ENCODE data around the gene HOXB7.

HOXB7 gene

GRCh38 chr17:48594538-48595277 lies 16.1 kb downstream of the HOXB7 start:
- DNase-seq (ENCODE audit: low spot score) = no peak

- peak; percentile 93 for DNase-seq (ENCODE audit: low spot score)
Observed at GRCh38 chr17:48593840-48594537, 16.8 kb downstream of the HOXB7 start.

- peak; percentile 35 for DNase-seq (ENCODE audit: low spot score)
Observed at GRCh38 chr17:48593126-48593829, 17.5 kb downstream of the HOXB7 start, which contains the start of gene HOXB5. TSS of gene HOXB5 (minus strand) at chr17:48593779. CDS start at chr17:48593682, 97 bp downstream.

DNA sequence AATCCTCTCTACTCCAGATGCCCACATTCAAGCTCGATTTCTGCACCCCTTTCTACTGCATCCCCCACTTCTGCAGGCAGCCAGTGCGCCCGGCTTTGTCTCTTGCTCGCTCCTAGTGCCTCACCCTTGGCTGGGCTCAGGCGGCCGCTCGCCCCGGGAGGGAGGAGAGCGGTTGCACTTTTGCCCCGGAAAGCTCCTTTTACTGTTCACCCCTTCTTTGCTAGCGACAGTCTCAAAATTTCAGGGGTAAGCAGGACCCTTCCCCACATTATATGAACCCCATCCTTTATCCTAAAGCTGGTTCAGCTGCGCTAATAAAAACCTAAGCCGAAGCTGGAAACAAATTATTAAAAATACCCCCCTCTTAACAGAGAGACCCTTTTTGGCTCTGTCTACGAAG lies 18.2 kb downstream of the HOXB7 start:
- DNase-seq (ENCODE audit: low spot score) = no peak

DNA sequence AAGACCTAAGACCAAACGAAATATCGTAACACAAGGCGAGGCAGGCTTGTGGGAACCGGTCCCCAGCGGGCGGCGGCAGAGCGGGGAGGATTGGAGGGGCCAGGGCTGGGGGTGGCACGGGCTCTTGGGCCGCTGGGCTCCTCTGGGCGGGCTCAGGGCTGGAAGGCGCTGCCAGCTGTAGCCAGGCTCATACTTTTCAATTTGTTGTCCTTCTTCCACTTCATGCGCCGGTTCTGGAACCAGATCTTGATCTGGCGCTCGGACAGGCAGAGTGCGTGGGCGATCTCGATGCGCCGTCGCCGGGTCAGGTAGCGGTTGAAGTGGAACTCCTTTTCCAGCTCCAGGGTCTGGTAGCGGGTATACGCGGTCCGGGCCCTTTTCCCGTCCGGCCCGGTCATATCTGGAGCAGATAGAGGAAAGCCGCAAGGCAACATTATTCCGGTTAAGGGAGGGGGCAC lies 18.7 kb downstream of the HOXB7 start:
- no peak for DNase-seq (ENCODE audit: low spot score)

DNA sequence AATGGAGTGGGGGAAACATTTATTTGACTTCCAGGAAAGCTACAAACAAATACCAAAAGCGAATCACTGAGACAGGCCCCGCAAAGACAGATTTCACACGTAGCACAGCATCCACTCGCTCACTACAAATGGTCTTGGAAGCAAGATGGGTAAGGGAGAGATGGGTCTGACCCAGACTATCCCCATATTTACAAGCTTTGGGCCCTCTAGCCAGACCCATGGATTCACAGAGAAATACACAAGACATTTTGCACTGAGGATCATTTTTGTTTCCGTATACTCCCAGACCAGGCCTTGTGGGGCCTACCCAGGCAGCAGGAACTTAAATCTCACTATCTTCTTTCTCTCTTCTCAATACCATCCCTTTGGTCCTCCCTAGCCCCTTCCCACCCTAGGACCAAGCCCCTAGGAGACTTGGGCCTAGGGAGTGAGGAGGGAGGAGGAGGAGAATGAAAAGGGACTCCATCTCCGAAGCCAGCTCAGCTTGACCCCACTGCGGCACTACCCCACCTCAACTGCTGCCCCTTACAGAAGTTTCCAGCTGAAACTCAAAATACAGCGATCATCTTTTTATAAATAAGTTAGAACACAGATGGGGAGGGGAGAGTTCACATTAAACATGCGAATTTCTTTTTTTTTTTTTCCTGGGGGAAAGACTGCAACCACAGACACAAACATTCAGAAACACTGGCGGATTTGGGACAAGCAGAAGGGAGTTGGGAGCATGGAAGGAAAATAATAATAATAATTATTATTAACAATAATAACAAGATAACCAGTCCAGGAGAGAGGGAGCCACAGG lies 19.4 kb downstream of the HOXB7 start:
- no peak for DNase-seq (ENCODE audit: low spot score)

- DNase-seq (ENCODE audit: low spot score) = no peak
Observed at GRCh38 chr17:48590607-48591161, 20.1 kb downstream of the HOXB7 start.

- no peak for DNase-seq (ENCODE audit: low spot score)
Observed at GRCh38 chr17:48589831-48590606, 20.8 kb downstream of the HOXB7 start, which contains the start of gene HOXB3. TSS of gene HOXB3 (minus strand) at chr17:48590241. CDS start at chr17:48552474, 37,767 bp downstream.

DNA sequence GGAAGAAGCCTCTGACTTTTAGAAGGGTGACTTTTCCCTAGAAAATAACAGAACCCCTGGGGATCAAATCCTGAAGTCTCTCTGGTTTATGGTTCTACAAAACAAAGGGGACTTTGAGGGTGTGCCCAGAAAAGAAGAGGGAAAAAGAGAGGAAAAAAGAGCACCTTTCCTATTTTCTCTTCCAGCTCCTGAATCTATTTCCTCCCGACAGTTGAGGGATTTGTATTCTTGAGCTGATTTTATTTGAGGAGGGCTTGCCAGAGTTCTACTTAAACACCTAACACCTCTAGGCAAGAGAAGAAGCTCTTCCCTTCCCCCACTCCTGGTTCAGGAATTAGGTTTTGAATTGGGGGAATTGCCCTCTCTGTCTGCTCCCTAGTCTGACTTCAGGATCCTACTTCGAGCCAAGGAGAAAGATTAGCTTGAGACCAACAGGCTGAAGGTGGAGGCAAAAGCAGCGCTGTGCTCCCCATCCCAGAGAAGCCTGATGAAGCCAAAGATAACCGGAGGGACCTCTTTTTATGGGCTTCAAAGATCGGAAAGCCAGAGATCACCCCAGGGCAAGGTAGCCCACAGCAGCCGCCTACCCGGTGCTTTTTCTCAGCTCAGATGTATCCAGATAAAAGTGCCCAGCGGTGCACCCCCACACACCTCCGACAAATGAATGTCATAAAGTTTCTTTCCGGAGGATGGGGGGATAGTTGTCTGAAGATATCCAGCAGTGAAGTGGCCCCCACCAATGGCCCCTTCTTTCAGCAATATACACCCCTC lies 21.6 kb downstream of the HOXB7 start:
- no peak for DNase-seq (ENCODE audit: low spot score)

DNA sequence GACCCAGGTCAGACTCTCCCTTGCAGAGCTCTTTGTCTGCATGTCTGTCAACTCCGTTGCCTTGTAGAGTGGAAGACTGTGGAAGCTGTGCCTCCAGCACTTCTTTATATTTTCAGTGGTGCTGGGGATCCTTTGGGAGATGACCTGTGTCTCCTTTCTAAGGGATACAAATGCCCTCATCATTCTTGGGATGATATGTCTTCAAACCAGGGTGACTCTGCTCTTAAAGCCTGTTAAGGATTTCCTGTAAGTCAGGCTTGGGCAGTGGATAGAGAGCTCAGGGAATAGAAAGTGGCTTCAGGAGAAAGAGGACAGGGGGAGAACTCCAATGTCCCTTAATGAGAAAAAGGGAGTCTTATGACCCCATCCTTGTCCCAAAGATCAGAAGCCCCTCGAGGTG lies 22.3 kb downstream of the HOXB7 start:
- no peak for DNase-seq (ENCODE audit: low spot score)

GRCh38 chr17:48588074-48588415 lies 22.8 kb downstream of the HOXB7 start:
- no peak for DNase-seq (ENCODE audit: low spot score)

DNA sequence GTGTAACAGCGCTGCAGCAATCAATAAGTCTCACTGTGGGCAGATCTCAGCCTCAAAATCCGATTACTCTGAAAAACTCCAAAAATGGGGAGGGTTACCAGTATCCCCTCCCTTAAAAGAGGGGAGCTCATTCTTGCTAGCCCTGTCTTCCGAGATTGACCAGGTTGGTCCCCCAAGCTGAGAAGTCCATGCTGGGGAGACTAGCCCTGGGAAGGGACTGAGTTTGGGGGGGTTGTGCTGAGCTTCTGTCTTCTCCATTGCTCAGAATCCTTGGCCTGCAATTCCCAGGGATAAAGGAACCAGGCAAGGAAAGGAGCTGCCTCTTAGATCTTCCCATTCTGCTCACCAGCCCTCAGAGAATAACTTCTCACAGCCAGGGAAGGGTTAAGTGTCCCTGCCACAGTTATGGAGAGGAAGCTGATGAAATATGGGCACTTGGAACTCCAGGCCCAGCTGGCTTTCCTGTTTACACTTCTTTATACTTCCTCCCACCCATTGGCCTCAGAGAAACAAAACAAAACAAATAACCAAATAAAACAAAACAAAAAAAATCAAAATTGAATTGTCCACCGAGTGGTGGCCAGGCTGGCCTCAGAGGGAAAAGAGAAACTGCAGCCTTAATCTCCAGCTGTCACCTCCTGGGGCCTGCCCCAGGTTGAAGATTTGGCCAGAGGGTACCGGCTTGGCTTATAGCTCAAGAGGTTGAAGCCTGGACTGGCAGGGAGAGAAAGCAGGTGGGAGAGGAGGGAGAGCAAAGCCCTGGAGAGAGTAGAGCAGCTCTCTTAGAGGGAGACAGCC lies 23.3 kb downstream of the HOXB7 start:
- DNase-seq (ENCODE audit: low spot score) = no peak

GRCh38 chr17:48586355-48587258 lies 24.2 kb downstream of the HOXB7 start:
- no peak for DNase-seq (ENCODE audit: low spot score)

DNA sequence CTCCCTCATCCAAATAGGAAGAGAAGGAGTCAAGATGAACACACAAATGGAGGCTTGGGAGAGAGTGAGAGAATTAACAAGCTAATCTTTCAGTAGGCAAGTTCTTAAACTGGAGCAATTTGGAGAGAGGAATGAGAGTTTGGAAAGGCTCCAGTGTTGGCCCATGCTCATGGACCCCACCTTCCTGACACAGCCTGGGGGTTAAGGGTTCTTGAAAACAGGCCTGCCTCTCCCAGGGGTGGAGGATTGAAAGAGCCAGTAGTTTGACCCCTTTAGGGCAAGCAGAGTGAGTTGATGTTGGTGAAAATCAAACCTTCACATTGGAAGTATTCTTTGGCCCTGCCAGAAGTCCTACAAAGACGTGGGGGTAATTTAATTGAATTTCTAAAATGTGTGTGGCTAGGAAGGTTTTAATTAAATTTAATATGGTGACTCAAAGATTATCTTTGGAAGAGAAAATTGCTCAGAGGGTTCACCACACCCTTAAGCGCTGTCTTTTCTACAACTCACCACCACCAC lies 26.5 kb downstream of the HOXB7 start:
- peak; percentile 50 for DNase-seq (ENCODE audit: low spot score)

DNA sequence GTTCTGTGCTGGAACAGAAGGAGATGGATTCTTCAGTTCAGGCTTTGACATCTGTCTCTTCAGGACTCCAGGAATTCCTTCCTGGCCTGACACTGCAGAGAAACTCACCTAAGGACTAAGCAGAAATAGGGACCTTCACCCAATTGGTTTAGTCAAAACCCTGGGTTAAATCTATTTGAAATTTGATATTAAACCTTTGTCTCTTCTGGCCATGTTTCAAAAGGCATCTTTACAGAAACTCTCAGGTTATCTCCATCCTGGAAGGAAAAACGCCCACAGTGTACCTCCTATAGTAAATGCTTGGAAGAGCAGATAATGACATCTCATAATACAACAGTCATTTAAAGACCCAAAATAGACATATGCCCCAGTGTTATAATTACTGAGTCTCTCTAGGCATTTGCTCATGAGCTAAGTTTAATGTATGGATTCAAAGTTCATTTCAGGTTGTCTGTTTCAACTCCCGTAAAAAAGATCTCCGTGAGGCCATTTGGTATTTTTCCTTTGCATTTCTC lies 27.1 kb downstream of the HOXB7 start:
- no peak for DNase-seq (ENCODE audit: low spot score)

DNA sequence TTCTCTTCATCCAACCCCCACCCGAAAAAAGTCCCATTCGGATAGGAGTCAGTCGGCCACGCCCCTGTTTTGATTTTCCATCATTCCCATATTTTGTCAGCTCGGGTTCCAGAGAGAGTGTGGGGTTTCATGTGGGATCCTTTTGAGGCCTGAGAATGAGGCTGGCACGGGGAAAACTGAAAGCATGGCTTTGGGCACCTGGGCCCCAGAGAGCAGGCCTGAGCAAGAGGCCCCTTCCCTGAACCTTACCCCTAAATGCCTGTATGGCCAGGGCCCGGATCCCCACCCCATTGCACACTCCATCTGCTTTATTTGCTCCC lies 28.1 kb downstream of the HOXB7 start:
- DNase-seq (ENCODE audit: low spot score) = no peak

DNA sequence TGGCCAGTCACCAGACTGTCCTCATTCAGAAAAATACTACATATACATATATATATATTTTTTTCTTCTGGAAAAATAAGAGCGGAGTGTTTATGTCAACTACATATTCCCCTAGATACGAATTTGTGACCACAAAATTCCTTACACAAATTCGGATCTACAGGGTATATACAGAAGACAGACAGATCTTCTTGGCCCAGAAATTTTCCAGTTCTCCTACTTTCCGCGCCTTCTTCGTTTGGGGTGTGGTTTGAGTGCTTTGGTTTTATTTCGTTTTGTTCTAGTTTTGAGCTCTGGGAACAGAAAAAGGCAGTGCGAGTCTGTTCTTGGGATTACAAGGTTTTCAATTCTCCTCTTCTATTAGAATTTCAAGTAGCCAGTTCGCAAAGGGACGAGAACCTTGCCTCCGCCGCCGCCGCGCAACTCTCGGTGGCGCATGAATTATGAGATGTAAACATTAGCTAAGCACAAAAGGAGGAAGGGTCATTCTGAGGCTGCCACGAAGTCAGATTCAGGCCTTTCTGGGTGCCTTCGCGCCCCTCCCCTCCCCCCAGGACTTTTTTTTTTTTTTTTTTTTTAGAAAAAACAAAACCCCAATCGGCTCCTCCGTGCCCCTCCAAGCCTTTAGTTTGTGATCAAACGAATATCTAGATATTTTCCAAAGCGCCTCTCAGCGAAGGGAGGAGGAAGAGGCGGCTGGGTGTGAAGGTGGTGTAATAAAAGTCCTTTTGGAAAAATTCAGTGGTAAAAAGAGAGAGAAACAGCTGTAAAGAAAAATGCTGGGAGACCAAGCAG lies 30.9 kb downstream of the HOXB7 start:
- DNase-seq (ENCODE audit: low spot score) = no peak

Data from AG20443 (cell line).